K562 (cell line): ENCODE results near the gene CFAP298. TPM values are rescaled to one million over a fixed set of nuclear protein-coding genes. Genes with fewer than 3 reads are reported as not detected.

ENCODE experiments used
- ASH1L ChIP-seq: fragments of 450-650 bp; IDR thresholded peaks from 2 replicates; pipeline ENCODE4 v1.6.1; 2018; ENCODE audit warnings: borderline replicate concordance, mild to moderate bottlenecking, low read depth; ENCODE audit not compliant: partially characterized antibody
- BMI1 ChIP-seq: fragments of 150-350 bp; IDR thresholded peaks from 2 replicates; pipeline ENCODE4 v1.6.1; 2014; ENCODE audit warnings: low read length
- CSDE1 ChIP-seq, 2 experiments: fragments of 450-650 bp; IDR thresholded peaks; 2 replicates each; pipeline ENCODE4 v1.6.1; 2016; ENCODE audit warnings: mild to moderate bottlenecking in 1 of 2
- CXXC5 ChIP-seq: fragments of 250-450 bp; sonication (Bioruptor Pico); IDR thresholded peaks from 2 replicates; pipeline ENCODE4 v1.8.0; 2022; ENCODE audit warnings: inconsistent platforms, mild to moderate bottlenecking, moderate library complexity
- FOSL1 ChIP-seq: fragments of 200-800 bp; sonication (Bioruptor generic); conservative IDR thresholded peaks from 2 replicates; pipeline ENCODE4 v1.6.1; 2016; ENCODE audit warnings: missing genetic modification characterization, missing compliant biosample characterization
- HDAC8 ChIP-seq: fragments of 450-650 bp; IDR thresholded peaks from 2 replicates; pipeline ENCODE4 v1.6.1; 2016; ENCODE audit warnings: mild to moderate bottlenecking, missing genetic modification characterization, moderate library complexity, missing compliant biosample characterization
- HINFP ChIP-seq: fragments of 450-650 bp; conservative IDR thresholded peaks from 2 replicates; pipeline ENCODE4 v1.6.1; 2016; ENCODE audit warnings: missing genetic modification characterization, low read depth, mild to moderate bottlenecking, control low read depth, missing compliant biosample characterization
- ILK ChIP-seq: fragments of 450-650 bp; IDR thresholded peaks from 2 replicates; pipeline ENCODE4 v1.6.1; 2016; ENCODE audit warnings: missing genetic modification characterization, low read depth, mild to moderate bottlenecking, missing compliant biosample characterization, moderate library complexity, borderline replicate concordance
- THAP7 ChIP-seq: fragments of 250-450 bp; sonication (Bioruptor Pico); IDR thresholded peaks from 2 replicates; pipeline ENCODE4 v1.5.0; 2021
- YY1 ChIP-seq, 3 experiments: IDR thresholded peaks; 2 replicates each; pipeline ENCODE4 v1.6.1; 2011; ENCODE audit warnings: low read length in 2 of 3, mild to moderate bottlenecking in 2 of 3, moderate library complexity in 2 of 3, borderline replicate concordance in 1 of 3, control low read depth in 1 of 3, low read depth in 1 of 3; ENCODE audit not compliant: insufficient read depth in 3 of 3, insufficient replicate concordance in 2 of 3, control insufficient read depth in 1 of 3, insufficient read length in 1 of 3; ENCODE audit errors: extremely low read depth in 1 of 3
- ZKSCAN8 ChIP-seq: fragments of 200-800 bp; sonication (Bioruptor generic); IDR thresholded peaks from 2 replicates; pipeline ENCODE4 v1.6.1; 2016; ENCODE audit warnings: missing genetic modification characterization, missing compliant biosample characterization
- polyA plus RNA-seq, 8 experiments: library from polyadenylated mRNA; depleted of rRNA in 4 of 8; stranded (reverse) in 5 of 8; unstranded in 3 of 8; fragments of >200 nt; fragmentation: Nextera tagmentation in 2 of 8; fragmentation: Illumina TruSeq in 1 of 8; extraction: Ambion mirVana in 2 of 8; extraction: Trizol in 1 of 8; gene quantifications; 2 replicates each; pipeline versions ENCODE4 v1.2.1 to v1.2.3, GENCODE V29; 2011 to 2014; ENCODE audit warnings: inconsistent platforms in 1 of 8, missing spikeins in 1 of 8
- total RNA-seq, 7 experiments: library from RNA; depleted of rRNA in 6 of 7; stranded (reverse); fragments of >200 nt in 6 of 7; fragmentation: Illumina TruSeq in 2 of 7; extraction: Trizol in 2 of 7; gene quantifications; 2 replicates each; pipeline versions ENCODE4 v1.2.1 to v1.2.3, GENCODE V29; 2011 to 2021; ENCODE audit warnings: low replicate concordance in 1 of 7
- TF ChIP-seq, protein P1 (sequence below): sonication (generic); formaldehyde crosslinking; IDR thresholded peaks from 2 replicates; pipeline ENCODE4 v1.8.1; 2023; ENCODE audit warnings: mild to moderate bottlenecking, missing genetic modification reagents
- TF ChIP-seq, protein P2 (sequence below): sonication (generic); formaldehyde crosslinking; IDR thresholded peaks from 2 replicates; pipeline ENCODE4 v1.8.1; 2022; ENCODE audit warnings: missing genetic modification reagents
- TF ChIP-seq, protein P3 (sequence below): fragments of 250-450 bp; sonication (Bioruptor Pico); IDR thresholded peaks from 2 replicates; pipeline ENCODE4 v1.5.0; 2022; ENCODE audit warnings: mild to moderate bottlenecking
- TF ChIP-seq, protein P4 (sequence below): sonication (generic); formaldehyde crosslinking; IDR thresholded peaks from 2 replicates; pipeline ENCODE4 v1.8.1; 2023; ENCODE audit warnings: mild to moderate bottlenecking, missing genetic modification reagents

CFAP298 gene
- total and polyA plus RNA-seq, 9 of the 15 experiments (the other 6 are each of a cell fraction or from before 2014, with no cell fraction given) = 31.4 to 178 (median 89.7) TPM

DNA sequence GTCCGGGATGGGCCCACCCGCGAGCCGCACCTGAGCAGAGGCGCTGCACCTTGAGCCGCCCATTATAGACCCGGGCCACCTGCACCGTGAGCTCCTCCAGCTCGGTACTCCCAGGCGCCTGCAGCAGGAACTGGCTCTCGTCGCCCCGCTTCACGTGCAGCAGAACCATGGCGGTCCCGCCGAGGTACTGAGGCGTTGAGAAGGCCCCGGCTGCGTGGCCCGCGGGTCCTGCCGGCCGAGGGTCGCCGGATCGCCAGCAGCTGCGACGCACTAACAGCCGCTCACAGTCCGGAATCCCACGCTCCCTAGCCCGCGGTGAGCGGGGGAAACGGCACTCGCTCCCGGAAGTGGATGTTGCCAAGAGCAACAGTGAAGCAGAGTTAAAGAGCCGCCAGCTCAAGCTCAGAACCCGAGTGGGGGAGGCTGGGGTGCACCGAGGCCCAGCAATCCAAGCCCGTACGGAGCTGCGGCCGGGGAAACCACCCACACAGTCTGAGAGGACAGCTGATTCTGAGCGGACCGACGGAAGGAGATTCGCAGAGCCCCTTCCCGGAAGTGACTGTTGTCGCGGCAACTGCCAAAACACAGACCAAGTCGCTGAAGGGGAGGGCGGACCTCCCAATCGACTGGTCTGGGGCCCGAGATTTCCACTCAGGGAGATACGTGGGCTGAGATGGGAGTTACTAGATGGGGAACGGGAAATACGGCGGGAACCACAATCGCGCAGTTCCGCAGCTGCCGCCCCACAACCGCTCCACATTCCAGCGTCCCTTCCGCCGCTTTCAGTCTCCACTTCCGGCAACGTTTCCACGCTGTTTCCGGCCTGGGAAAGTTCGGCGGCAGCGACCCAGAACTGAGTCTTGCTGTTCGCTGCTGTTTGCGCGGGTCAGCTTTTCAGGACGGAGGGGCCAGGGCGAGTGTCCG, at the start of gene CFAP298 (continued):
- TF ChIP-seq, protein P1, sequence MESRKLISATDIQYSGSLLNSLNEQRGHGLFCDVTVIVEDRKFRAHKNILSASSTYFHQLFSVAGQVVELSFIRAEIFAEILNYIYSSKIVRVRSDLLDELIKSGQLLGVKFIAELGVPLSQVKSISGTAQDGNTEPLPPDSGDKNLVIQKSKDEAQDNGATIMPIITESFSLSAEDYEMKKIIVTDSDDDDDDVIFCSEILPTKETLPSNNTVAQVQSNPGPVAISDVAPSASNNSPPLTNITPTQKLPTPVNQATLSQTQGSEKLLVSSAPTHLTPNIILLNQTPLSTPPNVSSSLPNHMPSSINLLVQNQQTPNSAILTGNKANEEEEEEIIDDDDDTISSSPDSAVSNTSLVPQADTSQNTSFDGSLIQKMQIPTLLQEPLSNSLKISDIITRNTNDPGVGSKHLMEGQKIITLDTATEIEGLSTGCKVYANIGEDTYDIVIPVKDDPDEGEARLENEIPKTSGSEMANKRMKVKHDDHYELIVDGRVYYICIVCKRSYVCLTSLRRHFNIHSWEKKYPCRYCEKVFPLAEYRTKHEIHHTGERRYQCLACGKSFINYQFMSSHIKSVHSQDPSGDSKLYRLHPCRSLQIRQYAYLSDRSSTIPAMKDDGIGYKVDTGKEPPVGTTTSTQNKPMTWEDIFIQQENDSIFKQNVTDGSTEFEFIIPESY (CRISPR knock-in tag) = 0 out of 2 replicates have a peak, but pooled peaks have one; percentile 42
- TF ChIP-seq ASH1L (peak; percentile 68), HDAC8 (tag) (no peak), ZKSCAN8 (CRISPR knock-in tag) (no peak), ILK (tag) (no peak), HINFP (tag) (peak; percentile 69; the same call in 1 of the 2 replicates), BMI1 (peak; percentile 83), FOSL1 (peak; percentile 39; the same call in 1 of the 2 replicates), THAP7 (CRISPR knock-in tag) (peak; percentile 82; the same call in 1 of the 2 replicates), YY1 (IDR thresholded peaks at IDR 0.05; ENCODE audit: borderline replicate concordance in 1 of 3, control insufficient read depth in 1 of 3, extremely low read depth in 1 of 3, insufficient read depth in 3 of 3, insufficient read length in 1 of 3, insufficient replicate concordance in 2 of 3, low read depth in 1 of 3, low read length in 2 of 3) (peak in 2 of 3 experiments; percentile 31 to 49), CSDE1 (IDR thresholded peaks at IDR 0.05) (peak in 1 of 2 experiments; percentile 91; a peak in 2 of 4 replicates), CXXC5 (CRISPR knock-in tag) (peak; percentile 77)
- TF ChIP-seq, protein P2, sequence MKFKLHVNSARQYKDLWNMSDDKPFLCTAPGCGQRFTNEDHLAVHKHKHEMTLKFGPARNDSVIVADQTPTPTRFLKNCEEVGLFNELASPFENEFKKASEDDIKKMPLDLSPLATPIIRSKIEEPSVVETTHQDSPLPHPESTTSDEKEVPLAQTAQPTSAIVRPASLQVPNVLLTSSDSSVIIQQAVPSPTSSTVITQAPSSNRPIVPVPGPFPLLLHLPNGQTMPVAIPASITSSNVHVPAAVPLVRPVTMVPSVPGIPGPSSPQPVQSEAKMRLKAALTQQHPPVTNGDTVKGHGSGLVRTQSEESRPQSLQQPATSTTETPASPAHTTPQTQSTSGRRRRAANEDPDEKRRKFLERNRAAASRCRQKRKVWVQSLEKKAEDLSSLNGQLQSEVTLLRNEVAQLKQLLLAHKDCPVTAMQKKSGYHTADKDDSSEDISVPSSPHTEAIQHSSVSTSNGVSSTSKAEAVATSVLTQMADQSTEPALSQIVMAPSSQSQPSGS (CRISPR knock-in tag) = no peak
- TF ChIP-seq, protein P3, sequence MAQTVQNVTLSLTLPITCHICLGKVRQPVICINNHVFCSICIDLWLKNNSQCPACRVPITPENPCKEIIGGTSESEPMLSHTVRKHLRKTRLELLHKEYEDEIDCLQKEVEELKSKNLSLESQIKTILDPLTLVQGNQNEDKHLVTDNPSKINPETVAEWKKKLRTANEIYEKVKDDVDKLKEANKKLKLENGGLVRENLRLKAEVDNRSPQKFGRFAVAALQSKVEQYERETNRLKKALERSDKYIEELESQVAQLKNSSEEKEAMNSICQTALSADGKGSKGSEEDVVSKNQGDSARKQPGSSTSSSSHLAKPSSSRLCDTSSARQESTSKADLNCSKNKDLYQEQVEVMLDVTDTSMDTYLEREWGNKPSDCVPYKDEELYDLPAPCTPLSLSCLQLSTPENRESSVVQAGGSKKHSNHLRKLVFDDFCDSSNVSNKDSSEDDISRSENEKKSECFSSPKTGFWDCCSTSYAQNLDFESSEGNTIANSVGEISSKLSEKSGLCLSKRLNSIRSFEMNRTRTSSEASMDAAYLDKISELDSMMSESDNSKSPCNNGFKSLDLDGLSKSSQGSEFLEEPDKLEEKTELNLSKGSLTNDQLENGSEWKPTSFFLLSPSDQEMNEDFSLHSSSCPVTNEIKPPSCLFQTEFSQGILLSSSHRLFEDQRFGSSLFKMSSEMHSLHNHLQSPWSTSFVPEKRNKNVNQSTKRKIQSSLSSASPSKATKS (CRISPR knock-in tag) = no peak
- TF ChIP-seq, protein P4, sequence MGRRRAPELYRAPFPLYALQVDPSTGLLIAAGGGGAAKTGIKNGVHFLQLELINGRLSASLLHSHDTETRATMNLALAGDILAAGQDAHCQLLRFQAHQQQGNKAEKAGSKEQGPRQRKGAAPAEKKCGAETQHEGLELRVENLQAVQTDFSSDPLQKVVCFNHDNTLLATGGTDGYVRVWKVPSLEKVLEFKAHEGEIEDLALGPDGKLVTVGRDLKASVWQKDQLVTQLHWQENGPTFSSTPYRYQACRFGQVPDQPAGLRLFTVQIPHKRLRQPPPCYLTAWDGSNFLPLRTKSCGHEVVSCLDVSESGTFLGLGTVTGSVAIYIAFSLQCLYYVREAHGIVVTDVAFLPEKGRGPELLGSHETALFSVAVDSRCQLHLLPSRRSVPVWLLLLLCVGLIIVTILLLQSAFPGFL (CRISPR knock-in tag) = no peak; the same call in 1 of the 2 replicates
